Effector memory CD8-positive, alpha-beta T cell (primary cell): ENCODE measurements around the gene DOCK8.
"Not testable (repeated sequence)": the region's sequence is repeated elsewhere in the genome, so short reads cannot be mapped to it uniquely, and the experiment has no call there.

Source experiments
- ATAC-seq: fragments of 150-1000 bp; cut with Tn5 transposase; replicated peaks from 2 replicates; pipeline ENCODE4 v1.10.0; 2021; ENCODE audit warnings: mild to moderate bottlenecking, moderate library complexity
- DNase-seq, 3 experiments: peaks; one replicate each; pipeline ENCODE4 v3.0.0; 2021
- H3K27ac Mint-ChIP-seq, 2 donors: one replicate each; pipeline ENCODE4 v1.8.0; 2022; ENCODE audit warnings: mild to moderate bottlenecking in 2 of 2, mixed read lengths in 2 of 2, moderate library complexity in 2 of 2
- H3K27me3 Mint-ChIP-seq, 2 donors: one replicate each; pipeline ENCODE4 v1.8.0; 2022; ENCODE audit warnings: mixed read lengths in 2 of 2
- H3K36me3 Mint-ChIP-seq: one replicate; pipeline ENCODE4 v1.8.0; 2022; ENCODE audit warnings: mild to moderate bottlenecking, moderate library complexity, mixed read lengths; ENCODE audit not compliant: insufficient read depth
- H3K4me1 Mint-ChIP-seq, 2 donors: one replicate each; pipeline ENCODE4 v1.8.0; 2022; ENCODE audit warnings: low read depth in 2 of 2, mixed read lengths in 2 of 2
- H3K4me3 Mint-ChIP-seq, 2 donors: one replicate each; pipeline ENCODE4 v1.8.0; 2022; ENCODE audit warnings: mild to moderate bottlenecking in 2 of 2, mixed read lengths in 2 of 2, moderate library complexity in 2 of 2
- H3K9me3 Mint-ChIP-seq, 2 donors: one replicate each; pipeline ENCODE4 v1.8.0; 2022; ENCODE audit warnings: mixed read lengths in 2 of 2
- total RNA-seq, 9 experiments: gene quantifications; one replicate each; lab custom pipeline; 2026; lab: John Stamatoyannopoulos, UW

The DOCK8 gene
- total RNA-seq: 190 to 876 (median 492) reads per million in 9 experiments

GRCh38 chr9:214648-215493, at the start of gene DOCK8:
TSS of gene DOCK8 (plus strand) at chr9:214865. CDS start at chr9:214977, 112 bp downstream.
- H3K27me3 Mint-ChIP-seq: no peaks in the 10 kb centered on the region
- peak within 1 kb of the TSS; percentile 72 to 77 for H3K4me3 Mint-ChIP-seq
- peak within 1 kb of the TSS; percentile 16 to 49 for H3K27ac Mint-ChIP-seq
- ATAC-seq (peak; percentile 75), DNase-seq (peak; percentile 44 to 57 (median 51))
- H3K4me1 Mint-ChIP-seq: peaks cover 0 to 12% of the 10 kb centered on the region in 2 donors
- H3K9me3 Mint-ChIP-seq: no peaks in the 10 kb centered on the region
- peaks cover 3% of the 10 kb centered on the region for H3K36me3 Mint-ChIP-seq

GRCh38 chr9:169757-170156, 44.9 kb upstream of the DOCK8 start:
- not testable (repeated sequence) for DNase-seq

GRCh38 chr9:178140-178825, 36.4 kb upstream of the DOCK8 start:
- H3K36me3 Mint-ChIP-seq: peaks cover 15% of the 10 kb centered on the region
- not testable (repeated sequence) for DNase-seq

More at GRCh38 chr9:169757-170156, 44.9 kb upstream of the DOCK8 start:
- H3K27ac Mint-ChIP-seq, H3K4me3 Mint-ChIP-seq, H3K27me3 Mint-ChIP-seq, ATAC-seq, H3K4me1 Mint-ChIP-seq, H3K9me3 Mint-ChIP-seq, H3K36me3 Mint-ChIP-seq: not testable (repeated sequence)

GRCh38 chr9:178970-179383, 35.7 kb upstream of the DOCK8 start, which contains the start of gene ZNG1A:
TSS of gene ZNG1A (minus strand) at chr9:179056. CDS start at chr9:178969, 87 bp downstream.
- peak within 1 kb of the TSS; percentile 64 to 80 for H3K4me3 Mint-ChIP-seq
- peak in 2 of 3 experiments; percentile 70 to 78 for DNase-seq

More at GRCh38 chr9:178140-178825, 36.4 kb upstream of the DOCK8 start:
- H3K4me1 Mint-ChIP-seq, H3K9me3 Mint-ChIP-seq, H3K27me3 Mint-ChIP-seq, ATAC-seq: not testable (repeated sequence)
- Mint-ChIP-seq H3K27ac (peak overlapping the region; percentile 81 to 93), H3K4me3 (peak overlapping the region; percentile 64 to 80)

GRCh38 chr9:199601-200000, 15.1 kb upstream of the DOCK8 start:
- H3K4me3 Mint-ChIP-seq, H3K36me3 Mint-ChIP-seq, DNase-seq, H3K9me3 Mint-ChIP-seq, ATAC-seq, H3K27me3 Mint-ChIP-seq, H3K27ac Mint-ChIP-seq, H3K4me1 Mint-ChIP-seq: not testable (repeated sequence)

More at GRCh38 chr9:178970-179383, 35.7 kb upstream of the DOCK8 start, which contains the start of gene ZNG1A:
- Mint-ChIP-seq H3K36me3 (peaks cover 10% of the 10 kb centered on the region), H3K27ac (peak within 1 kb of the TSS; percentile 81 to 93)
- not testable (repeated sequence) for H3K27me3 Mint-ChIP-seq, H3K4me1 Mint-ChIP-seq, H3K9me3 Mint-ChIP-seq
- ATAC-seq: peak; percentile 33

- H3K36me3 Mint-ChIP-seq: no peaks in the 10 kb centered on the region
- H3K9me3 Mint-ChIP-seq: no peaks in the 10 kb centered on the region
- H3K4me1 Mint-ChIP-seq: no peaks in the 10 kb centered on the region
- DNase-seq (no peak), ATAC-seq (no peak)
- peaks cover 0 to 5% of the 10 kb centered on the region in 2 donors for H3K27me3 Mint-ChIP-seq
- H3K27ac Mint-ChIP-seq: no peak overlapping the region
- no peak overlapping the region for H3K4me3 Mint-ChIP-seq
These were observed 8.2 kb upstream of the DOCK8 start for GRCh38 chr9:206481-206880.

GRCh38 chr9:209143-209758, 5.4 kb upstream of the DOCK8 start:
- Mint-ChIP-seq H3K4me3 (no peak overlapping the region), H3K9me3 (no peaks in the 10 kb centered on the region), H3K4me1 (no peaks in the 10 kb centered on the region), H3K27ac (no peak overlapping the region), H3K27me3 (no peaks in the 10 kb centered on the region), H3K36me3 (no peaks in the 10 kb centered on the region)
- ATAC-seq (no peak), DNase-seq (no peak)

- Mint-ChIP-seq H3K27me3 (no peaks in the 10 kb centered on the region), H3K9me3 (no peaks in the 10 kb centered on the region)
- no peak for ATAC-seq
These were observed 3.6 kb upstream of the DOCK8 start for GRCh38 chr9:211036-211435.

GRCh38 chr9:211557-211956, 3.1 kb upstream of the DOCK8 start:
- DNase-seq (no peak), ATAC-seq (no peak)

More at GRCh38 chr9:211036-211435, 3.6 kb upstream of the DOCK8 start:
- Mint-ChIP-seq H3K27ac (no peak overlapping the region), H3K36me3 (peaks cover 3% of the 10 kb centered on the region), H3K4me3 (no peak overlapping the region), H3K4me1 (peaks cover 0 to 1% of the 10 kb centered on the region in 2 donors)
- no peak for DNase-seq

GRCh38 chr9:212297-212696, 2.4 kb upstream of the DOCK8 start:
- H3K4me3 Mint-ChIP-seq: no peak overlapping the region
- DNase-seq (no peak), ATAC-seq (no peak)
- H3K9me3 Mint-ChIP-seq: no peaks in the 10 kb centered on the region
- no peak overlapping the region for H3K27ac Mint-ChIP-seq
- peaks cover 3% of the 10 kb centered on the region for H3K36me3 Mint-ChIP-seq
- no peaks in the 10 kb centered on the region for H3K27me3 Mint-ChIP-seq
- peaks cover 0 to 11% of the 10 kb centered on the region in 2 donors for H3K4me1 Mint-ChIP-seq

More at GRCh38 chr9:211557-211956, 3.1 kb upstream of the DOCK8 start:
- no peak overlapping the region for H3K27ac Mint-ChIP-seq
- no peak overlapping the region for H3K4me3 Mint-ChIP-seq
- H3K4me1 Mint-ChIP-seq: peaks cover 0 to 4% of the 10 kb centered on the region in 2 donors
- H3K9me3 Mint-ChIP-seq: no peaks in the 10 kb centered on the region
- H3K36me3 Mint-ChIP-seq: peaks cover 3% of the 10 kb centered on the region
- no peaks in the 10 kb centered on the region for H3K27me3 Mint-ChIP-seq

GRCh38 chr9:213901-214300, 764 bp upstream of the DOCK8 start:
- H3K9me3 Mint-ChIP-seq, ATAC-seq, H3K36me3 Mint-ChIP-seq, H3K27me3 Mint-ChIP-seq, DNase-seq, H3K27ac Mint-ChIP-seq: not testable (repeated sequence)
- peak overlapping the region; percentile 72 to 77 for H3K4me3 Mint-ChIP-seq
- H3K4me1 Mint-ChIP-seq: peaks cover 0 to 12% of the 10 kb centered on the region in 2 donors

GRCh38 chr9:214351-214647, 366 bp upstream of the DOCK8 start:
- Mint-ChIP-seq H3K36me3 (peaks cover 3% of the 10 kb centered on the region), H3K27me3 (no peaks in the 10 kb centered on the region), H3K9me3 (no peaks in the 10 kb centered on the region), H3K27ac (peak overlapping the region in 1 of 2 donors; percentile 49), H3K4me3 (peak overlapping the region; percentile 72 to 77), H3K4me1 (peaks cover 0 to 12% of the 10 kb centered on the region in 2 donors)
- DNase-seq (no peak), ATAC-seq (no peak)

- DNase-seq (no peak), ATAC-seq (no peak)
- peak overlapping the region; percentile 72 to 77 for H3K4me3 Mint-ChIP-seq
- peak overlapping the region in 1 of 2 donors; percentile 49 for H3K27ac Mint-ChIP-seq
- H3K4me1 Mint-ChIP-seq: peaks cover 0 to 12% of the 10 kb centered on the region in 2 donors
- H3K36me3 Mint-ChIP-seq: peaks cover 3% of the 10 kb centered on the region
- no peaks in the 10 kb centered on the region for H3K27me3 Mint-ChIP-seq
- H3K9me3 Mint-ChIP-seq: no peaks in the 10 kb centered on the region
These were observed 1.0 kb downstream of the DOCK8 start for GRCh38 chr9:215631-216155.
